Keratinocyte (primary cell): ENCODE data around the gene FMO1.

Experiments used
- CTCF ChIP-seq, 3 experiments: IDR thresholded peaks in 1 of 3; conservative IDR thresholded peaks in 1 of 3; optimal IDR thresholded peaks in 1 of 3; 2 replicates in 2 of 3; 3 replicates in 1 of 3; pipeline versions ENCODE3 to v1.5.1; 2011; ENCODE audit warnings: low read length in 3 of 3, mild to moderate bottlenecking in 3 of 3, moderate library complexity in 2 of 3, control low read depth in 1 of 3, inconsistent platforms in 1 of 3; ENCODE audit not compliant: insufficient read depth in 2 of 3; ENCODE audit errors: extremely low read depth in 1 of 3
- EZH2 ChIP-seq: IDR thresholded peaks from one replicate; pipeline ENCODE4 v1.6.1; 2012; ENCODE audit warnings: inconsistent platforms, mild to moderate bottlenecking, low read length, moderate library complexity

DNA sequence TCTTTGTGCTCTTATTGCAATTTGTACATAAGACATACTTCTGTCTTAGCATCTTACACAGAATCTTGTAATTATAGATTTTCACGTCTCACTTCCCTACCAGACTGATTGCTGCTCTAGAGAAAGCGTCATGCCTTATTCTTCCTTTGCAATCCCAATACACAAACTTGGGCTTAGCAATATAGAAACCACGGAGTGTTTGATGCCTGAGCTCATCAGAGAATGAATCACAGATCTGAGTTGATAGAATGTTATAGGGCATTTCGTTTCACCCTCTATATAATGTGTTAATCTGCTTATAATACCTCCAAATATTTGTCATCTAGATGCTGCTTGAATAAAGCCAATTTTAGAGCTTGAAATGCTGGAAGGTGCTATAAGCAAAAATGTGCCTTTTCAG is 6.6 kb downstream of the FMO1 start:
- TF ChIP-seq CTCF (optimal IDR thresholded peaks at IDR 0.05 in 1 of 3, IDR thresholded peaks at IDR 0.05 in 1 of 3, conservative IDR thresholded peaks at IDR 0.05 in 1 of 3; ENCODE audit: extremely low read depth in 1 of 3, insufficient read depth in 2 of 3, low read length in 3 of 3) (no peak), EZH2 (no peak)
